Stimulated activated effector memory CD8-positive, alpha-beta T cell treated with anti-CD3 and anti-CD28 coated beads, Interleukin-12 subunit alpha, Interleukin-12 subunit beta, amount 100 ng/mL, for 72 hours (primary cell): ENCODE results near the gene RCCD1.
"Not testable (repeated sequence)": the region's sequence is repeated elsewhere in the genome, so short reads cannot be mapped to it uniquely, and the experiment has no call there.

ENCODE experiments used
- ATAC-seq: fragments of 150-1000 bp; cut with Tn5 transposase; 2 replicates; pipeline ENCODE4 v1.10.0; 2021
- DNase-seq, 2 donors: peaks; one replicate each; pipeline ENCODE4 v3.0.0; 2021 to 2022; ENCODE audit warnings: low spot score in 2 of 2
- H3K27ac Mint-ChIP-seq: one replicate; pipeline ENCODE4 v1.8.0; 2022; ENCODE audit warnings: mild to moderate bottlenecking, mixed read lengths
- H3K36me3 Mint-ChIP-seq: one replicate; pipeline ENCODE4 v1.8.0; 2022; ENCODE audit warnings: mild to moderate bottlenecking, mixed read lengths
- H3K4me1 Mint-ChIP-seq: one replicate; pipeline ENCODE4 v1.8.0; 2022; ENCODE audit warnings: mixed read lengths
- H3K4me3 Mint-ChIP-seq: one replicate; pipeline ENCODE4 v1.8.0; 2022; ENCODE audit warnings: mild to moderate bottlenecking, mixed read lengths
- H3K9me3 Mint-ChIP-seq: one replicate; pipeline ENCODE4 v1.8.0; 2022; ENCODE audit warnings: mixed read lengths

RCCD1 gene, protein sequence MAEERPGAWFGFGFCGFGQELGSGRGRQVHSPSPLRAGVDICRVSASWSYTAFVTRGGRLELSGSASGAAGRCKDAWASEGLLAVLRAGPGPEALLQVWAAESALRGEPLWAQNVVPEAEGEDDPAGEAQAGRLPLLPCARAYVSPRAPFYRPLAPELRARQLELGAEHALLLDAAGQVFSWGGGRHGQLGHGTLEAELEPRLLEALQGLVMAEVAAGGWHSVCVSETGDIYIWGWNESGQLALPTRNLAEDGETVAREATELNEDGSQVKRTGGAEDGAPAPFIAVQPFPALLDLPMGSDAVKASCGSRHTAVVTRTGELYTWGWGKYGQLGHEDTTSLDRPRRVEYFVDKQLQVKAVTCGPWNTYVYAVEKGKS

DNA sequence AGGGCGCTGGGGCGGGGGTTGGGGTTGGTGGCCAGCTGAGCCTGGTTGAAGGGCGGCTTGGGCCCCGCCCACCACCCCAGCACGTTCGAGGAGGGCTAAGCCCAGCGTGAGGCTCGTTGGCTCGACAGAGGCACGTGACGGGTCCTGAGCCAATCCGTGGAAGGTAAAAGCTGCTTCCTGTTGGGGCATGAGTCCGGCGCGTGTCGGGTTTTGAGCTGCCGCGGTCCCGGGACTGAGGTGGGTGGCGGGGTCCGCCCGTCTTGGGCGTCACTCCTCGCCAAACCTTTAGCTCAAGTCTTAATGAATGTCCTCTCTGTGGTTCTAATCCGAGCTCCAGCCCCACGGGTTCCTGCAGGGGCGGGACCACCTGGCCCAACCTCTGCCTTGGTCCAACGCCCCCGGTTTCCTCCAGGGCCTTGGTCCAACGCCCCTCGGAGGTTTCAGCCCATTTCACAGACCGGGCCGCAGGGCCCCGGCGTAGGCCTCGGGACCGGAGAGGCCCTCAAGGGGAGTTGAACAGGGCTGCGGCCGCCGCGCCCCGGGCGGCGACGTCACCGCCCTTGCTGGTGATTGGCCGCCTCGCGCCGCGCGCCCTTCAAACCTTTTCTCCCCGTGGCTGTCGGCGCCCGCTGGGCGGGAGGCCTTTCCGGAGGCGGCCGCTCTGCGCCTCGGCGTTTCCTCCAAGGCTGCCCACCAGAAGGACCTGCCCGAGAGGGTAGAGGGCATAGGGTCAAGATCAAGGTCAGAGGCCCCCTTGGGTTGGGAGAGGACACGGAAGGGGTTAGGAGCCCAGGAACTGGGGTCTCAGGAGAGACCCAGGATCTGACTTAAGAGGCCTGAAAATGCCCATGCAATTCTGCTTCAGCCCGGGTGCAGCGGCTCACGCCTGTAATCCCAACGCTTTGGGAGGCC is at the start of gene RCCD1:
Gene RCCD1, plus strand, starts transcription at position 173 of the 912 bp plus-strand sequence. CDS start 1,851 bp downstream, outside the sequence.
- peak; percentile 77 to 95 for DNase-seq
- H3K9me3 Mint-ChIP-seq = no peaks in the 10 kb centered on the region
- peaks cover 16% of the 10 kb centered on the region for H3K4me1 Mint-ChIP-seq
- H3K27ac Mint-ChIP-seq = peak within 1 kb of the TSS; percentile 96
- peaks cover 72% of the 10 kb centered on the region for H3K36me3 Mint-ChIP-seq
- ATAC-seq = peak; percentile 96
- H3K4me3 Mint-ChIP-seq = peak within 1 kb of the TSS; percentile 79

DNA sequence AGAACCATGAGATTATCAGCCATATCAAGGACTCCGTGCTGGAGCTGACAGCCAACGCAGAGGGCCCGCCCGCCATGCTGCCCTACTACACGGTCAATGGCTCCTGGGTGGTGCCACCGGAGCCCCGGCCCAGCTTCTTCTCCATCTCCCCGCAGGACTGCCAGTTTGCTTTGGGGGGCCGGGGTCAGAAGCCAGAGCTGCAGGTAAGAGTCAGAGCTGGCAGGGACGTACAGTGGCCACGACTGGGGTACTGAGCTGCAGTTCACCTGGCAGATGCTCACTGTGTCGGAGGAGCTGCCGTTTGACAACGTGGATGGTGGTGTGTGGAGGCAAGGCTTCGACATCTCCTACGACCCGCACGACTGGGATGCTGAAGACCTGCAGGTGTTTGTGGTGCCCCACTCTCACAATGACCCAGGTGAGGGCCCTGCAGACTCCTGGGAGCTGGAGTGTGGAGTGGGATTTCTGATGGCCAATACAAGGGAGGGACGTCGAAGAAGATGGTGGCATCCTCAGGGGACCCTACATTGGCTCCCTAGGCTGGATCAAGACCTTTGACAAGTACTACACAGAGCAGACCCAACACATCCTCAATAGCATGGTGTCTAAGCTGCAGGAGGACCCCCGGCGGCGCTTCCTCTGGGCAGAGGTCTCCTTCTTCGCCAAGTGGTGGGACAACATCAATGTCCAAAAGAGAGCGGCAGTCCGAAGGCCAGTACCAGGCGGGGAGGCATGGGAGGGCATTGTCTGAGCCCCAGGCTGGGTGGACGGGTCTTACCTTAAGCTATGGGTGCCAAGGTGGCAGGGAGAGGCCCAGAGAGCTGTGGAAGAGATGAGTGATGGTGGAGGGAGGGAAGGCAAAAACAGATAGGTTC is 49.1 kb upstream of the RCCD1 start:
- H3K4me1 Mint-ChIP-seq = peaks cover 36% of the 10 kb centered on the region
- H3K9me3 Mint-ChIP-seq = no peaks in the 10 kb centered on the region
- ATAC-seq (no peak), DNase-seq (no peak)
- peak overlapping the region; percentile 83 for H3K27ac Mint-ChIP-seq
- H3K4me3 Mint-ChIP-seq = peak overlapping the region; percentile 19
- peaks cover 79% of the 10 kb centered on the region for H3K36me3 Mint-ChIP-seq

DNA sequence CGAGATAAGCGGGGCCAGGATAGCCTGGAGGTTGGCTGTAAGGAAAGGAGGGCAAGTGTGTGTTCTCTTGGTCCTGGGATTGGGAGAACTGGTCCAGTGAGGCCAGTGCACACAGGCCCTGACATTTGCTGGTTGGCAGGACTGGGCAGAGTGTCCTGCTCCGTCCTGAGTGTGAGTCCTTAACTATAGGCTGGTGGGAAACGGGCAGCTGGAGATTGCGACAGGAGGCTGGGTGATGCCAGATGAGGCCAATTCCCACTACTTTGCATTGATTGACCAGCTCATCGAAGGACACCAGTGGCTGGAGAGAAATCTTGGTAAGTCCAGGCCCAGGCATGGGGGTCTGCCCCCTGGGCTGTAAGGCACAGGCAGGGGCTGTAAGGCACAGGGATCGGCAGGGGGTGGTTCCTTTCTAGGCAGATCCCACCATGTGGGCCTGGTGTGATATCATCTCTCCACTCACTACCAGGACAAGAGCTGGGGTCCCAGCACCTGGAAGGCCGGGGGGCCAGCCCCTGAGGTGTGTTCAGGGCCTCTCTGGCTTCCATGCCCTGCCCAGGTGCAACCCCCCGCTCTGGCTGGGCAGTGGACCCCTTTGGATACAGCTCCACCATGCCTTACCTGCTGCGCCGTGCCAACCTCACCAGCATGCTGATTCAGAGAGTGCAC is 48.4 kb upstream of the RCCD1 start:
- Mint-ChIP-seq H3K36me3 (peaks cover 87% of the 10 kb centered on the region), H3K4me3 (no peak overlapping the region), H3K27ac (peak overlapping the region; percentile 83), H3K4me1 (peaks cover 31% of the 10 kb centered on the region), H3K9me3 (no peaks in the 10 kb centered on the region)
- DNase-seq (no peak), ATAC-seq (no peak)

DNA sequence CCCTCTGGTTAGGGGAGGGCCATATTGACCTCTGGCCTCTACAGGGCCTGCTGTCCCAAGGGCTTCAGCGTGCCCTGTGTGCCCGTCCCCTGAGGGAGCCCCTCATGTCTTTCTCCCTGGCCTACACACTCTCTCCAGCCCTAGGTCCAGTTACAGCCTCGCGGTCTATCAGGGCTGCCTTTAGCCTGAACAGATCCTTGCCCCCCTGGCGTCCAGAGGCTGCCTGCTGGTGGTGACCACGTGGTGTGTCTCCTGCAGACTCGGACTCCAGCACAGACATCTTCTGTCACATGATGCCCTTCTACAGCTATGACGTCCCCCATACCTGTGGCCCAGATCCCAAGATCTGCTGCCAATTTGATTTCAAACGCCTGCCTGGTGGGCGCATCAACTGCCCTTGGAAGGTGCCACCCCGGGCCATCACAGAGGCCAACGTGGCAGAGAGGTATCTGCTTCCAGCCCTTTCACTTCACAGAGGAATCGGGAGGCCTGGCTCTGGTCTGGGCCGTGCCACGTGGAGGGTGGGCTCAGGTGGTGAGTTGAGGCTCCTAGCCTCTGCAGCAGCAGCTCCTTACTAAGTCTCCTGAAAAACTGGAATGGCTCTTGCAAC is 47.5 kb upstream of the RCCD1 start:
- H3K4me3 Mint-ChIP-seq = no peak overlapping the region
- H3K9me3 Mint-ChIP-seq = no peaks in the 10 kb centered on the region
- DNase-seq (no peak), ATAC-seq (no peak)
- peaks cover 23% of the 10 kb centered on the region for H3K4me1 Mint-ChIP-seq
- peak overlapping the region; percentile 56 for H3K27ac Mint-ChIP-seq
- H3K36me3 Mint-ChIP-seq = peaks cover 89% of the 10 kb centered on the region

DNA sequence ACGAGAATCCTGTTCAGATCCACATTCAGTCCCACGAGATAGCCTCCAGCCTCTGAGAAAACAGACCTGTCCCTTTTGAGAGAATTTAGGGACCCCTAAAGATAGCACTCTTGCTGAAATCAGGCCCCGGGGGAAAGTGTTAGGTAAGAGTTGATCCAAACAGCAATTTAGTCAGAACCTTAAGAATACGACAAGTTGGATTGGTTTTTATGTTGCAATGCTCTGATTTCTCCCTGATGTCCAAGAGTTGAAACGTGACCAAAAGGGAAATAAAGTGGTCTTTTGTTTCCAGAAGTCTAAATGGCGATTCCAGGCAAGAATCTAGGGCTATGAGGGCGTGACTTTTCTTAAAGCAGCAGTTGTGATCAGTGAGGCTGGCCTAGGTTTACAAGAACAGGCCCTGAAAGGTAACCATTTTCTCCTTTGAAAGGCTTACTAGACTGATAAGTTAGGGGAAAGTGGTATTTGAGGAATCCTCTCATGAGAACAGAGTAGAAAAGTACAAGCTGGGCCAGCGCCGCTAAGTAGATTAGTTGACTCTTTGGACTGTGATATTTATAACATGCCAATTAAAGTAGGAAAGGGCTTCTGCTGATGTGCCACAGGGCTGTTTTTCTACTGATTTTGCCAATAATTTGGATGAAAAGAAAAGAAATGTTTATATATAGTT is 46.7 kb upstream of the RCCD1 start:
- no peak for ATAC-seq

DNA sequence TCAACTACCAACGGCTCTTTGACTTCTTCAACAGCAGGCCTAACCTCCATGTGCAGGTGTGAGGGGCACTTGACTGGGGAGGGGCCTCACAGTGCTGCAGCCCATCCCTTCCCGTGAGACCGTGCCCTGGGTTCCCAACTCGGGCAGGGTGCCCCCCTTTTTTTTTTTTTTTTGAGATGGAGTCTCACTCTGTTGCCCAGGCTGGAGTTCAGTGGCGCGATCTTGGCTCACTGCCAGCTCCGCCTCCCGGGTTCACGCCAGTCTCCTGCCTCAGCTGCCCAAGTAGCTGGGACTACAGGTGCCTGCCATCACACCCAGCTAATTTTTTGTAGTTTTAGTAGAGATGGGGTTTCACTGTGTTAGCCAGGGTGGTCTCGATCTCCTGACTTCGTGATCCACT is 45.2 kb upstream of the RCCD1 start:
- H3K27ac Mint-ChIP-seq, ATAC-seq, DNase-seq, H3K9me3 Mint-ChIP-seq, H3K4me3 Mint-ChIP-seq: not testable (repeated sequence)
- Mint-ChIP-seq H3K36me3 (peaks cover 100% of the 10 kb centered on the region), H3K4me1 (peaks cover 14% of the 10 kb centered on the region)

More for the DNA sequence above, 46.7 kb upstream of the RCCD1 start:
- Mint-ChIP-seq H3K36me3 (peaks cover 94% of the 10 kb centered on the region), H3K4me1 (peaks cover 23% of the 10 kb centered on the region), H3K27ac (no peak overlapping the region), H3K4me3 (no peak overlapping the region), H3K9me3 (no peaks in the 10 kb centered on the region)
- DNase-seq = no peak

DNA sequence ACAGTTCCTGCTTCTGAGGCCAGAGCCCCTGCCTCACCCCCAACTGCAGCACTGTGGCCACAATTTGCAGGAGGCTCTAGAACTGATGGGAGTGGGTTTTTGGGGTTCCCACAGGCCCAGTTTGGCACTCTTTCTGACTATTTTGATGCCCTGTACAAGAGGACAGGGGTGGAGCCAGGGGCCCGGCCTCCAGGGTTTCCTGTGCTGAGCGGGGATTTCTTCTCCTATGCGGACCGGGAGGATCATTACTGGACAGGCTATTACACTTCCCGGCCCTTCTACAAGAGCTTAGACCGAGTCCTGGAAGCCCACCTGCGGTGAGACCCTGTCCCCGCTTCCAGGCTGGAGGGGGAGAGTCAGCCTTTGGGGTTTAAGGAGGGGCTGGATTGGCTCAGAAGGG is 44.7 kb upstream of the RCCD1 start:
- Mint-ChIP-seq H3K9me3 (no peaks in the 10 kb centered on the region), H3K36me3 (peaks cover 100% of the 10 kb centered on the region), H3K4me1 (peaks cover 12% of the 10 kb centered on the region), H3K4me3 (no peak overlapping the region), H3K27ac (no peak overlapping the region)
- ATAC-seq = no peak
- DNase-seq = no peak

DNA sequence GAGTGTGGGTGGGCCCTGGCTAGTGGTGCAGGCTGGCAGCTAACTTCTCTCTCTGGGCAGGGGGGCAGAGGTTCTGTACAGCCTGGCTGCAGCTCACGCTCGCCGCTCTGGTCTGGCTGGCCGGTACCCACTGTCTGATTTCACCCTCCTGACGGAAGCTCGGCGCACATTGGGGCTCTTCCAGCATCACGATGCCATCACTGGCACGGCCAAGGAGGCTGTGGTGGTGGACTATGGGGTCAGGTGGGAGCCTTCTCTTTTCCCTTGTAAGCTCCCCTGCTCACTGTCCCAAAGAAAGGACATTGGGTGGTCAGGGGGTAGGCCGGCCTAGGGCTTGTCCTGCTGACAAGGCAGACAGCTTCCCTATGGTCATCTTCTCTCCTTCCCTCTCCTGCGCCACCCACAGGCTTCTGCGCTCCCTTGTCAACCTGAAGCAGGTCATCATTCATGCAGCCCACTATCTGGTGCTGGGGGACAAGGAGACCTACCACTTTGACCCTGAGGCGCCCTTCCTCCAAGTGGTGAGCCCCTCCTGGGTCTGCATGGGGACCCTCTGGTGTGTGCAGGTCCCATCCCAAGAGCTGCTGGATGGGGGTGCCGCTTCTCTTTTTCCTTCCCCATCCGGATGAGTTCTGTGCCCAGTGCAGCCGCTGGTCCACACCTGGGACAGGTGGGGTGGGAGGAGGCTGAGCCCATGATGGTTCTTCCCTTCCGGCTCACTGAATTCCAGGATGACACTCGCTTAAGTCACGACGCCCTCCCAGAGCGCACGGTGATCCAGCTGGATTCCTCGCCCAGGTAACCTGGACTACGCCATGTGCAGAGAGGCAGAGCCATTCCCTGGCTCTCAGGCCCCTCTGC is 44.0 kb upstream of the RCCD1 start:
- Mint-ChIP-seq H3K4me1 (peaks cover 5% of the 10 kb centered on the region), H3K9me3 (no peaks in the 10 kb centered on the region), H3K27ac (no peak overlapping the region), H3K4me3 (no peak overlapping the region), H3K36me3 (peaks cover 100% of the 10 kb centered on the region)
- DNase-seq (no peak), ATAC-seq (no peak)

DNA sequence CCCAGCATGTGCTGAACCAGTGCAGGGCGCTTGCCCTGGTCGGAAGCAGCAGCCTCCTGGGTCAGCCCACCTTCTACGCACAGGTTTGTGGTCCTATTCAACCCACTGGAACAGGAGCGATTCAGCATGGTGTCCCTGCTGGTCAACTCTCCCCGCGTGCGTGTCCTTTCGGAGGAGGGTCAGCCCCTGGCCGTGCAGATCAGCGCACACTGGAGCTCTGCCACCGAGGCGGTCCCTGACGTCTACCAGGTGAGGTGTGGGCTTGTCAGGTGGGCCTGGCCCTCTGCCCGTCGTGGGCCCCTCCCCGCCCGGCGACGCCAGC is 43.4 kb upstream of the RCCD1 start:
- ATAC-seq (no peak), DNase-seq (no peak)
- Mint-ChIP-seq H3K27ac (no peak overlapping the region), H3K4me3 (no peak overlapping the region), H3K4me1 (no peaks in the 10 kb centered on the region), H3K36me3 (peaks cover 100% of the 10 kb centered on the region), H3K9me3 (no peaks in the 10 kb centered on the region)

DNA sequence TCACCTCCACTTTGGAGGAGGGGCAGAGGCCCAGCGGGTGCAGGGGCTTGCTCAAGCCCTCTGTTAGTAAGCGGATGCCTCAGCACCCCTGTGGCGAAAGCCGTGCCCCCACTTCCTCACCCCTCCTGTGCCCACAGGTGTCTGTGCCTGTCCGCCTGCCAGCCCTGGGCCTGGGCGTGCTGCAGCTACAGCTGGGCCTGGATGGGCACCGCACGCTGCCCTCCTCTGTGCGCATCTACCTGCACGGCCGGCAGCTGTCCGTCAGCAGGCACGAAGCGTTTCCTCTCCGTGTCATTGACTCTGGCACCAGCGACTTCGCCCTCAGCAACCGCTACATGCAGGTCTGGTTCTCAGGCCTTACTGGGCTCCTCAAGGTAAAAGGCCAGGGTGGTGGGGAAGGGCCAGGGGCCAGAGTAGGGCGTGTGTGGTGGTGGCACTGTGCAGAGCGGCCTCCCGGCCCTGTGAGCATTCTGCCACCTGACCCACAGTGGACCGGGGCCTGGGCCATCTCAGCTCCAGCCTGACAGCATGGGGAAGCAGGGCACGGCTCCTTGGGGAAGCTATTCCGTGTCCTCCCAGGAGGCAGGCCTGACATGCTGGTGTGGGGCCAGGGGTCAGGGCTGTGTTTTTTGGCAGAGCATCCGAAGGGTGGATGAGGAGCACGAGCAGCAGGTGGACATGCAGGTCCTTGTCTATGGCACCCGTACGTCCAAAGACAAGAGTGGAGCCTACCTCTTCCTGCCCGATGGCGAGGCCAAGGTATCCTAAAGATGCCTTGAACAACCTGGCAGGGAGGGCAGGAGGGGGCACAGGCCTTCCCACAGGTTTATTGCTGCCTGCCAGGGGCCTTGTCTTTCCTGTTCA is 42.5 kb upstream of the RCCD1 start:
- Mint-ChIP-seq H3K27ac (no peak overlapping the region), H3K36me3 (peaks cover 97% of the 10 kb centered on the region)

DNA sequence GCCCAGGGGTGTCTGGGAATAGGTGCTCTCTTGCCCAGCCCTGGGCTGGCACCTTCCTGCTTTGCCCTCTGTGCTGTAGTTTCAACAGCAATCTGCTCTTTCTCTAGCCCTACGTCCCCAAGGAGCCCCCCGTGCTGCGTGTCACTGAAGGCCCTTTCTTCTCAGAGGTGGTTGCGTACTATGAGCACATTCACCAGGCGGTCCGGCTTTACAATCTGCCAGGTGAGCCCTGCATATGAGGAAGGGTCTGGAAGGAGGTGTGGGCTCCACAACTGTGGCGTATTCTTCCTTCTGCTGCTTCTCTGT is 42.0 kb upstream of the RCCD1 start:
- Mint-ChIP-seq H3K27ac (peak overlapping the region; percentile 50), H3K9me3 (no peaks in the 10 kb centered on the region), H3K36me3 (peaks cover 97% of the 10 kb centered on the region)

More for the DNA sequence above, 42.5 kb upstream of the RCCD1 start:
- no peaks in the 10 kb centered on the region for H3K4me1 Mint-ChIP-seq
- no peak for DNase-seq
- no peak for ATAC-seq
- no peak overlapping the region for H3K4me3 Mint-ChIP-seq
- H3K9me3 Mint-ChIP-seq = no peaks in the 10 kb centered on the region

DNA sequence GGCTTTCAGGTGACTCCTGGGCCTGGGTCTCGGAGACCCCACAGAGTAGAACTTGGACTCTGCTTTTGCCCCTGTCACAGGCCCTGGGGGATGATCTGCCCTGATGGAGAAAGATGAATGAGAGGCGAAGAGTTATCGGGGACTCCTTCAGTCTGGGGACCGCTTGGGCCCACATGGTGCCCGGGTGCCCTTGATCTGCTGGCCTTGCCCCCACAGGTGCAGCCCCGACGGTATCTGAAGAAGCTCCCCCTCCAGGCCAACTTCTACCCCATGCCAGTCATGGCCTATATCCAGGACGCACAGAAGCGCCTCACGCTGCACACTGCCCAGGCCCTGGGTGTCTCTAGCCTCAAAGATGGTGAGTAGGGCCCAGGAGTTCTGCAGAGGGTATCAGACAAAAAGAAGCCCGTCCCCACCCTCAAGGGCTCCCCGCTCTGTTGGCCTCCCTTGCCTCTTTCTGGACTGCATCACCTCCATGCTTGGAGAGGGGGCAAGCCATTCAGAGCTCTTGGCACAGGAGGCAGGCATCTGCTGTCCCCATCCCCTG is 41.2 kb upstream of the RCCD1 start:
- no peaks in the 10 kb centered on the region for H3K4me1 Mint-ChIP-seq
- H3K36me3 Mint-ChIP-seq = peaks cover 97% of the 10 kb centered on the region
- no peaks in the 10 kb centered on the region for H3K9me3 Mint-ChIP-seq
- no peak overlapping the region for H3K4me3 Mint-ChIP-seq
- ATAC-seq = no peak
- no peak for DNase-seq
- peak overlapping the region; percentile 50 for H3K27ac Mint-ChIP-seq

More for the DNA sequence above, 42.0 kb upstream of the RCCD1 start:
- Mint-ChIP-seq H3K4me3 (no peak overlapping the region), H3K4me1 (no peaks in the 10 kb centered on the region)
- ATAC-seq (no peak), DNase-seq (no peak)
